Choroid plexus epithelial cell (primary cell): ENCODE measurements around the gene RAC3.

Experiments
- DNase-seq: peaks from one replicate; pipeline ENCODE4 v3.0.0-alpha.2; 2010; ENCODE audit warnings: low read depth
- H3K4me3 ChIP-seq: 2 replicates; pipeline ENCODE4 v1.5.1; 2011; ENCODE audit warnings: low read depth, mild to moderate bottlenecking, control low read depth, low read length, moderate library complexity
- CTCF ChIP-seq: conservative IDR thresholded peaks from 2 replicates; pipeline ENCODE4 v1.5.1; 2011; ENCODE audit warnings: low read depth, mild to moderate bottlenecking, control low read depth, inconsistent platforms, low read length, moderate library complexity

RAC3 gene

GRCh38 chr17:82005701-82006348 is 25.7 kb upstream of the RAC3 start:
- no peak overlapping the region for H3K4me3 ChIP-seq
- no peak for DNase-seq
- TF ChIP-seq CTCF: no peak

GRCh38 chr17:82006468-82007227 is 24.8 kb upstream of the RAC3 start:
- no peak overlapping the region for H3K4me3 ChIP-seq
- DNase-seq: no peak
- no peak for TF ChIP-seq CTCF

- no peak overlapping the region for H3K4me3 ChIP-seq
- DNase-seq: no peak
- no peak for TF ChIP-seq CTCF
These were observed 24.3 kb upstream of the RAC3 start for GRCh38 chr17:82007228-82007494.

GRCh38 chr17:82007495-82008257 is 23.8 kb upstream of the RAC3 start:
- H3K4me3 ChIP-seq: no peak overlapping the region
- no peak for TF ChIP-seq CTCF
- no peak for DNase-seq

- no peak for TF ChIP-seq CTCF
- no peak for DNase-seq
- H3K4me3 ChIP-seq: no peak overlapping the region
These were observed 23.1 kb upstream of the RAC3 start for GRCh38 chr17:82008258-82008940.

- no peak overlapping the region for H3K4me3 ChIP-seq
- no peak for DNase-seq
- TF ChIP-seq CTCF: no peak
These were observed 22.5 kb upstream of the RAC3 start for GRCh38 chr17:82008941-82009405.
